CD4-positive, alpha-beta T cell (primary cell): ENCODE measurements around the gene PHF13. TPM values are rescaled to one million over a fixed set of nuclear protein-coding genes. Genes with fewer than 3 reads are reported as not detected.
A peak's percentile ranks its signal among the peaks of the same experiment; 100 is the strongest.

ENCODE experiments used
- ATAC-seq: fragments of 200-7000 bp; cut with Tn5 transposase; one replicate; pipeline ENCODE4 v1.10.0; 2022; ENCODE audit warnings: mild to moderate bottlenecking; ENCODE audit not compliant: poor library complexity
- CTCF ChIA-PET: fragments of 350-600 bp; sonication (Branson Sonifier 250); formaldehyde crosslinking; loops from one replicate; lab custom pipeline; 2021; ENCODE audit warnings: antibody characterized with exemption, inconsistent platforms; lab: Charles Lee
- POLR2A ChIA-PET: fragments of 350-600 bp; sonication (Branson Sonifier 250); formaldehyde crosslinking; loops from one replicate; lab custom pipeline; 2021; ENCODE audit warnings: antibody characterized with exemption, inconsistent platforms; lab: Charles Lee
- DNase-seq, 14 experiments: peaks; one replicate each; pipeline ENCODE4 v3.0.0-alpha.2; 2013 to 2020; ENCODE audit warnings: mixed read lengths in 2 of 14
- H3K27ac ChIP-seq, 2 donors: one replicate each; pipeline versions ENCODE4 v1.5.1 to v1.7.0; 2013; ENCODE audit warnings: low read length in 2 of 2, low read depth in 1 of 2, mild to moderate bottlenecking in 1 of 2
- H3K27me3 ChIP-seq, 2 experiments: 1 replicate in 1 of 2; 2 replicates in 1 of 2; pipeline versions ENCODE4 v1.6.1 to v1.7.0; 2013; ENCODE audit warnings: low read length in 2 of 2, control low read depth in 1 of 2, mild to moderate bottlenecking in 1 of 2, moderate library complexity in 1 of 2; ENCODE audit not compliant: insufficient read depth in 2 of 2, control insufficient read depth in 1 of 2
- H3K36me3 ChIP-seq: one replicate; pipeline ENCODE4 v1.6.1; 2013; ENCODE audit warnings: low read length, control low read depth; ENCODE audit not compliant: insufficient read depth
- H3K4me1 ChIP-seq: one replicate; pipeline ENCODE4 v1.6.1; 2013; ENCODE audit warnings: low read length, control low read depth; ENCODE audit not compliant: insufficient read depth
- H3K4me3 ChIP-seq: one replicate; pipeline ENCODE4 v1.5.1; 2013; ENCODE audit warnings: mild to moderate bottlenecking, low read length, moderate library complexity
- H3K9me3 ChIP-seq, 2 experiments: 1 replicate in 1 of 2; 2 replicates in 1 of 2; pipeline versions ENCODE4 v1.6.1 to v1.7.0; 2013; ENCODE audit warnings: low read length in 2 of 2, mild to moderate bottlenecking in 2 of 2, control low read depth in 1 of 2, moderate library complexity in 1 of 2; ENCODE audit not compliant: control insufficient read depth in 1 of 2, insufficient read depth in 1 of 2
- H3K27ac Mint-ChIP-seq: one replicate; pipeline ENCODE4 v1.8.0; 2020; ENCODE audit warnings: mixed read lengths
- H3K27me3 Mint-ChIP-seq: one replicate; pipeline ENCODE4 v1.8.0; 2021; ENCODE audit warnings: mixed read lengths
- H3K36me3 Mint-ChIP-seq: one replicate; pipeline ENCODE4 v1.8.0; 2021; ENCODE audit warnings: low read depth, mixed read lengths
- H3K4me1 Mint-ChIP-seq: one replicate; pipeline ENCODE4 v1.8.0; 2021; ENCODE audit warnings: low read depth, mixed read lengths
- H3K4me3 Mint-ChIP-seq: one replicate; pipeline ENCODE4 v1.8.0; 2020; ENCODE audit warnings: mild to moderate bottlenecking, mixed read lengths
- H3K9me3 Mint-ChIP-seq: one replicate; pipeline ENCODE4 v1.8.0; 2020; ENCODE audit warnings: mixed read lengths
- intact Hi-C, 2 experiments: fragments of 100-400 bp; cut with DNase I in 1 of 2; cut with micrococcal nuclease in 1 of 2; formaldehyde crosslinking; loops; one replicate each; pipeline versions ENCODE4 v1.15.1 to v1.9.0; 2023 to 2025; cut with DNase I, micrococcal nuclease
- total RNA-seq, 174 experiments: library from RNA in 2 of 174; stranded (reverse) in 2 of 174; gene quantifications; one replicate each; pipeline ENCODE4 v1.2.3 and lab custom pipeline; 2021 to 2026
- TF ChIP-seq, protein P1 (sequence below): fragments of 200-600 bp; IDR thresholded peaks from one replicate; pipeline ENCODE4 v1.8.0; 2022; ENCODE audit warnings: antibody characterized with exemption, mild to moderate bottlenecking

The PHF13 gene
- total RNA-seq, 2 experiments from 2014 or later, result 4.0 to 4.9 TPM

DNA sequence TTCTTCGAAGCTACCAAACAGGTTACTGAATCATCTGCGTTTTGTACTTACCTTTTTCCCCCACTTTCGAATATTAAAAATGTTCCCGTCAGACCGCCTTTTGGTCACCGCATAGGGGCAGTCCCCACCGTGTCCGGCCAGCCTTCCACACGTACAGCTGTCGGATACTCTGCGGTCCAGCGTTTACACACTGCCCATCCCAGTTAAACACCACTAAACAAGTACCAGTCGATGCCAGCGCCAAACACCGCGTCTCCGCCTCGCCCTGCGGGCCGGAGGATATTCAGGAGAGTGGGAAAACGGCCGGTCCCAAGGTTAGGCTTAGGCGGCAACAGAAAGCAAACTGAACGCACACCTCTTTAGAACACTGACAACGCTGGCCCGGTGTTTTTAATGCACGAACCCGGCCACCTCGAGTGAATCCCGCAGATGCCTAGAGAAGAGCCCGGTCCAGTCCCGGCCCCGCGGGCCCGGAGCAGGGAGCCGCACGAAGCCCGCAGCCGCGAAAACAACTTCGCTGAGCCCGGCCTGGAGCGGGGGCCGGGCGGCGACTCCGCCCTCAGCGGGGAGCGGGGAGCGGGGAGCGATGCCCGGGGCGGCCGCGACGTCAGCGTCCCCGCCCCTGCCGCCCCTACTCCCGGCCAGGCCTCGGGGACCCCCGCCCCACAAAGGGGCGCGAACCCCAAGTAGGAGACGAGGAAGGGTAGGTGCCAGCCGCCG lies 730 bp upstream of the PHF13 start:
- no peaks in the 10 kb centered on the region for H3K27me3 Mint-ChIP-seq
- H3K9me3 Mint-ChIP-seq, result no peaks in the 10 kb centered on the region
- peaks cover 14% of the 10 kb centered on the region for H3K36me3 Mint-ChIP-seq
- H3K27me3 ChIP-seq, result no peaks in the 10 kb centered on the region
- peak overlapping the region; percentile 32 to 50 for H3K27ac ChIP-seq
- H3K9me3 ChIP-seq, result no peaks in the 10 kb centered on the region
- DNase-seq (peak in 1 of 14 experiments; percentile 19), ATAC-seq (peak; percentile 30)
- peaks cover 26% of the 10 kb centered on the region for H3K4me1 Mint-ChIP-seq
- H3K4me3 ChIP-seq, result peak overlapping the region; percentile 65
- TF ChIP-seq, protein P1, sequence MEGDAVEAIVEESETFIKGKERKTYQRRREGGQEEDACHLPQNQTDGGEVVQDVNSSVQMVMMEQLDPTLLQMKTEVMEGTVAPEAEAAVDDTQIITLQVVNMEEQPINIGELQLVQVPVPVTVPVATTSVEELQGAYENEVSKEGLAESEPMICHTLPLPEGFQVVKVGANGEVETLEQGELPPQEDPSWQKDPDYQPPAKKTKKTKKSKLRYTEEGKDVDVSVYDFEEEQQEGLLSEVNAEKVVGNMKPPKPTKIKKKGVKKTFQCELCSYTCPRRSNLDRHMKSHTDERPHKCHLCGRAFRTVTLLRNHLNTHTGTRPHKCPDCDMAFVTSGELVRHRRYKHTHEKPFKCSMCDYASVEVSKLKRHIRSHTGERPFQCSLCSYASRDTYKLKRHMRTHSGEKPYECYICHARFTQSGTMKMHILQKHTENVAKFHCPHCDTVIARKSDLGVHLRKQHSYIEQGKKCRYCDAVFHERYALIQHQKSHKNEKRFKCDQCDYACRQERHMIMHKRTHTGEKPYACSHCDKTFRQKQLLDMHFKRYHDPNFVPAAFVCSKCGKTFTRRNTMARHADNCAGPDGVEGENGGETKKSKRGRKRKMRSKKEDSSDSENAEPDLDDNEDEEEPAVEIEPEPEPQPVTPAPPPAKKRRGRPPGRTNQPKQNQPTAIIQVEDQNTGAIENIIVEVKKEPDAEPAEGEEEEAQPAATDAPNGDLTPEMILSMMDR, result no peak
- H3K27ac Mint-ChIP-seq, result peak overlapping the region; percentile 90
- intact Hi-C loops, result loop anchor here (1.0 kb wide), 2 partner anchors 10 to 12 kb away; no protein-coding TSS in a partner anchor
- peak overlapping the region; percentile 98 for H3K4me3 Mint-ChIP-seq
- no peaks in the 10 kb centered on the region for H3K36me3 ChIP-seq
- CTCF ChIA-PET, result interaction anchor here (0.8 to 1.7 kb wide), 2 partner anchors 9 to 58 kb away, joined by 3 to 8 read pairs; partner anchors contain the start of genes KLHL21 and NOL9
- POLR2A ChIA-PET, result interaction anchor here (1.3 to 2.6 kb wide), 4 partner anchors 10 to 13 kb away, joined by 3 to 59 read pairs (median 14); partner anchors contain the start of genes KLHL21 and THAP3
- H3K4me1 ChIP-seq, result peaks cover 18% of the 10 kb centered on the region

DNA sequence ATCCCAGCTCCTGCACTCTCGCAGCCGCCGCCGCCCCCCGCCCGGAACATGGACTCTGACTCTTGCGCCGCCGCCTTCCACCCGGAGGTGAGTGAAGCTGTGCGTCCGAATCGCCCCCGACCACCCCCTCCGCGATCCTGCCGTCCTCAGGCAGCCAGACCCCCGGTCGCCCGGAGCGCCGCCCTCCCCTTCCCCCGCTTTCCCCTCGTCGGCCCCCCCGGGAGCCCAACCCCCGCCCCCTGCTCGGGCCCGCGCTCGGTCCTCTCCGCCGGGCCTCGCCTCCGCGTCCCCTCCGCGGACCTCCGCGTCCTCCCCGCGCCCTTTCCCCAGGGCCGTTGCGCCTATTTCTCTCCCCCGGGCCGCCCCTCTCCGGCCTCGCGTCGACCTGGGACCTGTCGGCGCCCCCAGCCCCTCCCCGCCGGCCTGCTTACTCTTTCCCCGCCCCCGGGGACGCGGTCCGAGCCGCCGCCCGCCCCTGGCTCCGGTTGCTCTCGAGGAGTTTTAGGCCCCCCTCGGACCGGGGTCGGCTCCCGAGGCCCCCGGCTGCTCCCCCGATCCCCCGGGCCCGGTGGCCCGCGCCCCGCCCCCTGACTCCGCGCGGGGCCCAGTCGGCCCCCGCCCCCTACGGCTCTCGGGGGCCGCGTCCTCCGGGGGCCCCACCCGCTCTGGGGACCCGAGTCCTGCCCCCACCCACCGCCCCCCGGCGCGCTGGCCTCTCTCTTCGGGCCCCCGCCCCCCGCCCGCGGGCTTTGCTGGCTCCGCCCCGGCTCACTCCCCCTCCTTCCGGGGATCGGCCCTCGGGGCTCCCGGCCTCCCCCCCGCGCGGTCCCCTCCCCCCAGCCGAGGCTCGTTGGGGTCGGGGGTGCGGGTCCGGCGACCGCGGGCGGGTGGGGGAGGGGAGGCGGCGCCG lies 743 bp downstream of the PHF13 start:
- Histone ChIP-seq H3K27ac (peak overlapping the region in 1 of 2 donors; percentile 35), H3K4me3 (peak overlapping the region; percentile 54), H3K9me3 (no peaks in the 10 kb centered on the region), H3K27me3 (no peaks in the 10 kb centered on the region), H3K36me3 (peaks cover 9% of the 10 kb centered on the region), H3K4me1 (peaks cover 18% of the 10 kb centered on the region)
- H3K36me3 Mint-ChIP-seq, result peaks cover 22% of the 10 kb centered on the region
- intact Hi-C loops, result no loop called here
- H3K9me3 Mint-ChIP-seq, result no peaks in the 10 kb centered on the region
- ATAC-seq (no peak), DNase-seq (peak in 11 of 14 experiments; percentile 36 to 71 (median 54))
- POLR2A ChIA-PET, result interaction anchor here (1.1 to 1.3 kb wide), 3 partner anchors 11 to 35 kb away, joined by 7 to 20 read pairs (median 7); partner anchors contain the start of genes KLHL21 and ZBTB48
- H3K4me1 Mint-ChIP-seq, result peaks cover 26% of the 10 kb centered on the region
- peak overlapping the region; percentile 98 for H3K4me3 Mint-ChIP-seq
- TF ChIP-seq, protein P1, result no peak
- H3K27me3 Mint-ChIP-seq, result no peaks in the 10 kb centered on the region
- CTCF ChIA-PET, result interaction anchor here (0.8 kb wide), 2 partner anchors 11 to 60 kb away, joined by 3 read pairs; partner anchors contain the start of gene NOL9
- no peak overlapping the region for H3K27ac Mint-ChIP-seq
